ENCODE results near the gene MESP1. TPM values are rescaled to one million over a fixed set of nuclear protein-coding genes. Genes with fewer than 3 reads are reported as not detected.

Gene MESP1
- total RNA-seq, 4 donors from 2014 or later, result 6.0 to 39.7 (median 10.6) TPM

- no peak for TF ChIP-seq CTCF (IDR thresholded peaks at IDR 0.05; ENCODE audit: low read depth)
These were observed 33.0 kb upstream of the MESP1 start for GRCh38 chr15:89783861-89784685.

GRCh38 chr15:89783111-89783860 is 32.2 kb upstream of the MESP1 start:
- no peak for TF ChIP-seq CTCF (IDR thresholded peaks at IDR 0.05; ENCODE audit: low read depth)

- TF ChIP-seq CTCF (IDR thresholded peaks at IDR 0.05; ENCODE audit: low read depth), result no peak
These were observed 31.0 kb upstream of the MESP1 start for GRCh38 chr15:89781891-89782618.

- TF ChIP-seq CTCF (IDR thresholded peaks at IDR 0.05; ENCODE audit: low read depth), result no peak
These were observed 30.0 kb upstream of the MESP1 start for GRCh38 chr15:89781055-89781454.

- TF ChIP-seq CTCF (IDR thresholded peaks at IDR 0.05; ENCODE audit: low read depth), result no peak
These were observed 29.6 kb upstream of the MESP1 start for GRCh38 chr15:89780601-89781000.

GRCh38 chr15:89778861-89779260 is 27.8 kb upstream of the MESP1 start:
- TF ChIP-seq CTCF (IDR thresholded peaks at IDR 0.05; ENCODE audit: low read depth), result no peak

All from subcutaneous adipose tissue (tissue), 4 donors.